Measurements from ENCODE around the gene SSU72.
"Not testable (repeated sequence)": the region's sequence is repeated elsewhere in the genome, so short reads cannot be mapped to it uniquely, and the experiment has no call there.

SSU72 gene

DNA sequence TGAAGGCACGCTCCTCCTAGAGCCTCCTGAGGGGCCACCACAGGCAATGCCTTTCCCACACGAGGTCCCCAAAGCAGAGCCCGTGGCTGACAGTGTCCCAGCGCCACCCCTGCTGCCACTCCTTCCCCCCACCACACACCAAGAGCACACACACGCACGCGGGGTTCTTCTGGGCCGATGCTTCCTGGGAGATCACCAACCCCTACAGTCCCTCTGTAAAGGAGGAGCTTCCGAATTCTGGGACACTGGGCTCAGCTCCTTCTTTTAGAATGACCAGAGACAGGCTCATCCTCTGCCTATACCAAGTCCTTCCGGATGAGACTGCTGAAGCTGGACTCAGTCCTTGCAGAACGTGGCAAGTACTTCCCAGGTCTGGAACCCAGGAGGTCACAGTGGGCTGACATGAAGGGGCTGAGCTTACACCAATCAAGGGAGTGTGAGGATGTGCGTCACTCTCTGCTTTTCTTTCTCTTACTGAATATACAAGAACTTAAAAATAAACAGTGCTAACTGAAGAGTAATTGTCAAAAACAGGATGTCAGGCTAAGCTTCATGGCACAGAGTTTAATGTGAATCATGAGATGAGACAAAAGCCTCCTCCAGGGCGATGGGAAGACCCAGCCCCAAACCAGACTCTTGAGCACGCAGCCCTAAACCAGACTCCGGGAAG, 12.7 kb downstream of the SSU72 start:
- no peak for DNase-seq (ENCODE audit: low read depth in 2 of 3, low spot score in 2 of 3)

DNA sequence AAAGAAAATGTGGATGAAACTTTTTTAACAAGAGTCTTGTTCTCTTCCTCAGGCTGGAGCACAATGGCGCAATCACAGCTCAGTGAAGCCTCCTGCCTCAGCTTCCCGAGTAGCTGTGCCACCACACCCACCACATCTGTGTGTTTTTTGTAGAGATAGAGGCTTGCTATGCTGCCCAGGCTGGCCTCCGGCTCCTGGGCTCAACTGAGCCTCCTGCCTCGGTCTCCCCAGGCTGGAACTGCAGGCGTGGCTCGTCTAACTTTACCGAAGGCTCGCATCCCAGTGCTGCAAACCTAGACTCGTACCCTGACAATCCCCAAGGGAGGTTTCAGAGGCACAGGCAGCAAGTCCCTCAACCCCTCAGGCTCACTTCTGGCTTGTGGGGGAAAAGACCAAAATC, 14.5 kb downstream of the SSU72 start:
- DNase-seq (ENCODE audit: low read depth in 2 of 3, low spot score in 2 of 3) = no peak

- no peak for DNase-seq (ENCODE audit: low read depth in 2 of 3, low spot score in 2 of 3)
These were observed 15.6 kb downstream of the SSU72 start for GRCh38 chr1:1559066-1559465.

DNA sequence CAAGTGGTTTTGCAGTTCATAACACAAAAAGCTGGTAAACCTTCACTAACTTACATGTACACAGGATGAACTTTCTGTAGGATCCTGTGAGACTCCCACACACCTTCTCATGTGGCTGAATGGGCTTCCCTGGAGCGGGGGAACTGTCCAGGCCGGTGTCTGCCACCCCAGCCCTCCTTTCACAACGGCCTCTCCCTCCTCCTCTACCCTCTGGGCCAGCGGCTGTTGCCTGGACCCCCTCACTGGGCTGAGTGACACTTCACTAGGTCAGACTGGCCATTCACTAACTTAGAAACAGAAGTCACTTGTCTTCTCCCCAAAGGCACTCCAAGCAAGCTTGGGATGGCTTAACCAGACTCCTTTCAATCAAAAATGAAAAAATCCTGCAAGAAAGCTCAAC, 16.1 kb downstream of the SSU72 start:
- DNase-seq (ENCODE audit: low read depth in 2 of 3, low spot score in 2 of 3) = no peak

DNA sequence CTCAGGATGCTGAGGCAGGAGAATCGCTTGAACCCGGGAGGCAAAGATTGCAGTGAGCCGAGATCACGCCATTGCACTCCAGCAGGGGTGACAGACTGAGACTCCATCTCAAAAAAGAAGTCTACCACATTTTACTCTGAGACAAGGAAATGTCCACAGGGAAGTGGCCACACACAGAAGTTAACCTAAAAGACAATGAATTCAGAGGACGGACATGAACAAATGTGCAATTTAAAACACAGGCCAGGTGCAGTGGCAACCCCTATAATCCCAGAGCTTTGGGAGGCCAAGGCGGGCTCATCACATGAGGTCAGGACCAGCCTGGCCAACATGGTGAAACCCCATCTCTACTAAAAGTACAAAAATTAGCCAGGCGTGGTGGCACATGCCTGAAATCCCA, 17.0 kb downstream of the SSU72 start:
- DNase-seq (ENCODE audit: low read depth in 2 of 3, low spot score in 2 of 3) = not testable (repeated sequence)

- not testable (repeated sequence) for DNase-seq (ENCODE audit: low read depth in 2 of 3, low spot score in 2 of 3)
These were observed 17.7 kb downstream of the SSU72 start for GRCh38 chr1:1556961-1557360.

- DNase-seq (ENCODE audit: low read depth in 2 of 3, low spot score in 2 of 3) = no peak
These were observed 18.2 kb downstream of the SSU72 start for GRCh38 chr1:1556505-1556904.

GRCh38 chr1:1554926-1555915, 19.4 kb downstream of the SSU72 start:
- no peak for DNase-seq (ENCODE audit: low read depth in 2 of 3, low spot score in 2 of 3)

DNA sequence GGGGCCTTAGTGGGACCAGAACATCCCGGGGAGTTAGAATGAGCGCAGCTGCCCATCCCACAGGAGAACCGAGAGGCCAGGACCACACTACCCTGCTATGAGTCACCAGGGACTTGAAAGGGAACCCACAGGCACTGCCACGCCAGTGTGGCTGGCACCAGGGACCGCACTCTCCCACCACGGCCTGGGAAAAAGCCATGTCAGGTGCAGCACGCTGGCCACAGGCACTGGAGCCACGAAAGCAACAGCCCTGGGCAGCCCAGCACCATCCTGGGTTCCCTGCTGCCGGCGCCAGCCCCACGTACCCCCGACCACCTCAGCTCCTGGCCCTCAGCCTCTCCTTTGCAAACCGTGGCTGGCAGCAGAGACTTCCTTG, 20.1 kb downstream of the SSU72 start:
- DNase-seq (ENCODE audit: low read depth in 2 of 3, low spot score in 2 of 3) = no peak

DNA sequence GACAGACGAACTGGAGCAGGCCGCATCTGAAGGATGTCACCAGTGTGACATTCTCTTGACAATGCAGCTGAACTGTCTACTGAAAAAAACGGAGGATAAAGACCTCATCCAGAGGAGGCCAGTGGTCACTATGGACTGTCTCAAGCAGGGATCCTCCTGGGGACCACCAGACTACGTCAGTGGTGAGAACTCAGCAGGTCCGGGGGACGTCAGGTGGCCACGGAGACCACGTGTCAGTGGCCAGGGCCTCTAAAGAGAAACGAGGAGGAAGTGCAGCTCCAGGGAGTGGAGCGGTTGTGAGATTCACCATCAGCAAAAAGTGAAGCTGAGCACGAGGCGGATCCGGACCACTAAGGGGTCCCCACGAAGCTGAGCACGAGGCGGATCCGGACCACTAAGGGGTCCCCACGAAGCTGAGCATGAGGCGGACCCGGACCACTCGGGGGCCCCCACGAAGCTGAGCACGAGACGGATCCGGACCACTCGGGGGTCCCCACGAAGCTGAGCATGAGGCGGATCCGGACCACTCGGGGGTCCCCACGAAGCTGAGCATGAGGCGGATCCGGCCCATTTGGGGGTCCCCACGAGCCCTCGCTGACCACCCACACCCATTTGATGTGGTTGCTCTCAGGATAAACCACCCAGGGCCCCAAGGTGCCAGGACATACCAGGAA, 20.7 kb downstream of the SSU72 start:
- no peak for DNase-seq (ENCODE audit: low read depth in 2 of 3, low spot score in 2 of 3)

GRCh38 chr1:1552263-1552639, 22.4 kb downstream of the SSU72 start:
- DNase-seq (ENCODE audit: low read depth in 2 of 3, low spot score in 2 of 3) = no peak

GRCh38 chr1:1551524-1552262, 23.0 kb downstream of the SSU72 start:
- no peak for DNase-seq (ENCODE audit: low read depth in 2 of 3, low spot score in 2 of 3)

DNA sequence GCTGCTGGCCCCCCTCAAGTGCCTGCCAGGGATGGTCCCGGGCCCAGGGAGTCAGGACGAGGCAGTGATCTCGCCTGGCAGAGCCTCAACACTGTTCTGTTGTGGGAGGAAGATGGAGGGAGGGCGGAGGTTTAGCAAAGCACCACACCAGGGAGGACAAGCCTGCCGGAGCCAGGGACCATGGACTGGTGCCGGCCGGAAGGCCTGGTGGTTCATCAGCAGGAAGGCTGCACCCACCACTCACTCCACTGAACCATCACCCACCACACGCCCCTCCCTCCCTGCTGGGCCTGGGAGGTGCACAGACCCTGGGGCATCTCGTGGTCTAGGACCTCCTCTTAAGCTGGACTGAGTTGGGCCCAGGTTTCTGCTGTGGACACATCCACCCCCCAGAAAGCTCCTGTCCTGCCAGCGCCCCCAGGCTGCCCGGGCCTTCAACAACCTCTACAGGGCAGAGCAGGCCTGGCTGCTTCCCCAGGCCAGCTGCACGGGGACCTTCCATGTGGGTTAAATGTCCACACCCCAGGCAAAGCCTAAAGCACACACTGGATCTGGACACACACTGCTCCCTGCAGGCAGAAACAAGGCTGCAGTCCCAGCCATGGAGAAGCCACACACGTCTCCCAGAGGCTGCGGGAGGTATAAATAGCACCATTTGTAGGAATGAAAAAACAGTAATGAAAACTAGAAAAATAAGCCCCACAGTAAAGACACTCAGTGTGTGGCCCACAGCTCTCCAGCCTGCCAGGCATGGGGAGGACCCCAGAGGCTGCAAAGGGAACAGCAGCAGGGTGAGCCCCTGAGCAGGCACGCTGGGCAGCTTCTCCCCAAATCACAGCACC, 23.9 kb downstream of the SSU72 start:
- DNase-seq (ENCODE audit: low read depth in 2 of 3, low spot score in 2 of 3) = no peak

DNA sequence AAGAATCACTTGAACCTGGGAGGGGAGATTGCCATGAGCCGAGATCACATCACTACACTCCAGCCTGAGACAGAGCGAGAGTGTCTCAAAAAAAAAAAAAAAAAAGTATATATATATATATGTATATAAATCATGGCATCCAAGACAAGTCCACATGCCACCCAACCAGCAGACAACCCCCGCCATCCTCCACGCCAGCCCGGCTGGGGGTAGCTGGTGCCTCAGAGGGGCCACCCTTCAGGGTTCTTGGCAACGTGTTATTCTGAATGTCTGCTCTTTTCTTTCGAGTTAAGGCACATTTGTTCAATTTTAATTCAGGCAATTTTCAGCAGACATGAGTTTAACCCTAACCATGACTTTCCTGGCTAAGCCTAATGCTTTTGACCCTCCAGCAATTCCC, 24.6 kb downstream of the SSU72 start:
- no peak for DNase-seq (ENCODE audit: low read depth in 2 of 3, low spot score in 2 of 3)

GRCh38 chr1:1548591-1548990, 26.1 kb downstream of the SSU72 start:
- no peak for DNase-seq (ENCODE audit: low read depth in 2 of 3, low spot score in 2 of 3)

- DNase-seq (ENCODE audit: low read depth in 2 of 3, low spot score in 2 of 3) = no peak
These were observed 27.2 kb downstream of the SSU72 start for GRCh38 chr1:1547476-1547875.

DNA sequence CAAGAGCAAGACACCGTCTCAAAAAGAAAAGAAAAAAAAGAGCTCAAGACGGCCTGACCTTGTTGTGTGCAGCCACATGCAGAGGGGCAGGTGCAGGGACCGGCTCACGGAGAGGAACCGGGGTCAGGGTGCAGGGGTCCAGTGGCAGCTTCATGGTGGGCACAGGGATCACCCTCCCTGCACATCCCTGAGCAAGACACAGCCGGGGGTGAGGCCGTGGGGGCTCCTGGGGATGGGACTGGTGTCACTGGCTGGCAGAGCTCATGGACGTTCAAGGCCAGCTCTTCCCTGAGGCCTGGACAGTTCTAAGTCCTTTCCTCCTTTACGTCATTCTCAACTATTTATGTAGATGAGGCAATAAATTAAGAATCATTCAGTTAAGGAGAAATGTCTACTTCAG, 27.7 kb downstream of the SSU72 start:
- no peak for DNase-seq (ENCODE audit: low read depth in 2 of 3, low spot score in 2 of 3)

DNA sequence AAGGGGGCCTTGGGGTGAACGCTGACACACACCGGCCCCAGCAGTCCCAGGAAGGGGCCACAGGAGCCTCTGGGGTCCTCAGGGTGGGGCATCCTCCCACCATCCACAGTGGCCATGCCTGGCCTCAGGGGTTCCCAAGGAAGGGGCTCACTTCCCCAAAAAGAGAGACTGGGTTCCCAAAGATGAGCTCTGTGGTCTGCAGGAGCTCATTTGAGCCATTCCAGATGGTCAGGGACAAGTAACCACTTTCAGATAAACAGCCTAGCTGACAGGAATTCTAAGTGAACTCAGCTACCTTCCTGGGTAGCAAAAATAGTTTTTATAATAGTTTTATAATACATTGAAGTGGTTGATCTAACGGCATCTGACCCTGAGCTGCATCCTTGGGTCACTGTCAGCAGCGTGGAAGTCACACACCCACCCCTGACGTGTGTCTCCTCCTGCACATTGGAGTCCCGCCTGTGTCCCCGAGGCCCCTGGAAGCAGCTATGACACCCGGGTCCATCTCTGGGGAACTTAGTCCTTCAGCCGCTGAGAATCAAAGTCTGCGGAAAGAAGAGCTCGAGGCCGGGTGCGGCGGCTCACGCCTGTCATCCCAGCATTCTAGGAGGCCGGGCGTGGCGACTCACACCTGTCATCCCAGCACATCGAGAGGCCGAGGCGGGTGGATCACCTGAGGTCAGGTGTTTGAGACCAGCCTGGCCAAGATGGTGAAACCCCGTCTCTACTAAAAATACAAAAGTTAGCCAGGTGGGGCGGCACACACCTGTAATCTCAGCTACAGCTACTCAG, 28.5 kb downstream of the SSU72 start:
- no peak for DNase-seq (ENCODE audit: low read depth in 2 of 3, low spot score in 2 of 3)

DNA sequence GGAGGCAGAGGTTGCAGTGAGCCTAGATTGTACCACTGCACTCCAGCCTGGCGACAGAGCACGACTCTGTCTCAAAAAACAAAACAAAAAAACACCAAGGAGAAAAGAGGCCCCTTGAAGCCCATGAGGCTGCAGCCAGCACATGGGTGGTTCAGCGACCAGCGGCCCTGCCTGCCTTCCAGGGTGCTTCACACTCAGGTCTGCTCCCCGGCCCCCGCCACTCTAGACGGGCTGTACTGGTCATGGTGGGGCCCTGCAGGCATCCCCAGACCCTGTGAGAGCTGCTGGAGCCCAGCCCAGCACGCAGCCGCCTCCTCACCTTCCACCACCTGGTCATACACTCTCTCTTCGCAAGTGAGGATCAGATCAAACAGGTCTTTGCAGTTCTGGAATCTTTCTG, 30.1 kb downstream of the SSU72 start:
- no peak for DNase-seq (ENCODE audit: low read depth in 2 of 3, low spot score in 2 of 3)

GRCh38 chr1:1543706-1544099, 31.0 kb downstream of the SSU72 start:
- DNase-seq (ENCODE audit: low read depth in 2 of 3, low spot score in 2 of 3) = no peak
